ENCODE results near the gene NSUN2. TPM values are rescaled to one million over a fixed set of nuclear protein-coding genes. Genes with fewer than 3 reads are reported as not detected.

The NSUN2 gene
- total RNA-seq, 1 donor = 39.4 TPM

DNA sequence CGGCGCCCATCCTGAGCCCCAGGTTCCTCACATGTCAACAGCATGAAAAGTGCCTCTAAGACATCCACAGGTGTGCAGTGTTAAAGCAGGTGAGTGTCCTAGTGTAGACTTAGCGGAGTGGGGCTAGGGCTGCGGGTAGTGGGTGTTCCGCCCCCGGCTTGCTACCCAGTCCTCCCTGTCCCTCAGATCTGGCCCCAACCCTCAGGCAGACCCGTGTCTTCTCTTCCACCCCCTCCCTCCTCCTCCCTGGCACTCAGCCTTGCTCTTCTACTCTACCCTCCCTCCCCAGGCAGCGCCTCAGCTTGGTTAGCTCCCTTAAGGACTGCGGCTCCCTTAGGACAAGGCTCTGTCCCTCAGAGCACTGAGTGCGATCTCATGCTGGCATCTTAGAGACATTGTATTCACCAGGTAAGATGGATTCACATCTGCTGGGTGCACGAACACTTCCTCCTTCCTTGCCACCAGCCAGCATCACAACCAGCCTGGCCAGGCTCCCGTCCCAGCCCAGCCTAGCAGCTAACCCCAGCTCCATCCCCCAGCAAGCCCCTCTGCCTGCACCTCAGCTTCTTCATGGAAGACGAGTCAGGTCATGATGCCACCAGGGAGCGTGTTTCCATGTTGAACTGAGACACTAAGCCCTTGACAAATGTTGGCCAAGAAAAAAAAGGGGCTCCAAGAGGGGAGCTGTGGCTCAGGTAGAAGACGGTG lies 46.8 kb downstream of the NSUN2 start:
- no peaks in the 10 kb centered on the region for H3K36me3 ChIP-seq (ENCODE audit: insufficient read depth, low read length)
- no peak overlapping the region for H3K4me3 ChIP-seq (ENCODE audit: insufficient read depth, low read length)
- H3K27ac ChIP-seq (ENCODE audit: low read depth, low read length) = no peak overlapping the region
- H3K4me1 ChIP-seq (ENCODE audit: insufficient read depth, low read length) = peaks cover 17% of the 10 kb centered on the region
- TF ChIP-seq, protein P1, sequence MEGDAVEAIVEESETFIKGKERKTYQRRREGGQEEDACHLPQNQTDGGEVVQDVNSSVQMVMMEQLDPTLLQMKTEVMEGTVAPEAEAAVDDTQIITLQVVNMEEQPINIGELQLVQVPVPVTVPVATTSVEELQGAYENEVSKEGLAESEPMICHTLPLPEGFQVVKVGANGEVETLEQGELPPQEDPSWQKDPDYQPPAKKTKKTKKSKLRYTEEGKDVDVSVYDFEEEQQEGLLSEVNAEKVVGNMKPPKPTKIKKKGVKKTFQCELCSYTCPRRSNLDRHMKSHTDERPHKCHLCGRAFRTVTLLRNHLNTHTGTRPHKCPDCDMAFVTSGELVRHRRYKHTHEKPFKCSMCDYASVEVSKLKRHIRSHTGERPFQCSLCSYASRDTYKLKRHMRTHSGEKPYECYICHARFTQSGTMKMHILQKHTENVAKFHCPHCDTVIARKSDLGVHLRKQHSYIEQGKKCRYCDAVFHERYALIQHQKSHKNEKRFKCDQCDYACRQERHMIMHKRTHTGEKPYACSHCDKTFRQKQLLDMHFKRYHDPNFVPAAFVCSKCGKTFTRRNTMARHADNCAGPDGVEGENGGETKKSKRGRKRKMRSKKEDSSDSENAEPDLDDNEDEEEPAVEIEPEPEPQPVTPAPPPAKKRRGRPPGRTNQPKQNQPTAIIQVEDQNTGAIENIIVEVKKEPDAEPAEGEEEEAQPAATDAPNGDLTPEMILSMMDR (IDR thresholded peaks at IDR 0.05; ENCODE audit: extremely low read depth, low read depth, low read length) = no peak
- no peak overlapping the region for H3K4me2 ChIP-seq (ENCODE audit: insufficient read depth, low read length)
- peaks cover 18% of the 10 kb centered on the region for H3K27me3 ChIP-seq (ENCODE audit: insufficient read depth, low read length)
- H3K9me3 ChIP-seq (ENCODE audit: low read depth, low read length) = no peaks in the 10 kb centered on the region
- no peaks in the 10 kb centered on the region for H3K79me2 ChIP-seq (ENCODE audit: insufficient read depth, low read length)
- peak; percentile 66 for DNase-seq (ENCODE audit: insufficient read length, low spot score, missing footprints)
- no peak overlapping the region for H2AFZ ChIP-seq (ENCODE audit: low read length)
- no peaks in the 10 kb centered on the region for H4K20me1 ChIP-seq (ENCODE audit: insufficient read depth, low read length)

DNA sequence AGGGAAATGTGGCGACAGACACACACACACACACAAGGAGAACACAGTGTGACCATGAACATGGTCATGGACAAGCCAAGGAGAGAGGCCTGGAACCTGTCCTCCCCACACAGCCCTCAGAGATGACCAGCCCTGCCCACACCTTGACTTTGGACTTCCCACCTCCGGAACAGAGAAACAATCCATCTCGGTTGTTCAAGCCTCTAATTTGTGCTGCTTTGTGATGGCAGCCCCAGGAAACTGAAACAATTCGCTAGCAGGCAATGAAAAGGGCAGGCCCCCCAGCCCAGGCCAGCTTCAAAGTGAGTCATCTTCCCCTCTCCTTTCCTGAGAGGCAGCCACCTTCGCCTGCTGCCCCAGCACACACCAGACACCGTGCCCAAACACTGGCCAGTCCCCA lies 47.7 kb downstream of the NSUN2 start:
- H3K27me3 ChIP-seq (ENCODE audit: insufficient read depth, low read length) = peaks cover 19% of the 10 kb centered on the region
- H3K27ac ChIP-seq (ENCODE audit: low read depth, low read length) = no peak overlapping the region
- H3K4me1 ChIP-seq (ENCODE audit: insufficient read depth, low read length) = peaks cover 20% of the 10 kb centered on the region
- no peak overlapping the region for H3K4me3 ChIP-seq (ENCODE audit: insufficient read depth, low read length)
- no peak overlapping the region for H3K4me2 ChIP-seq (ENCODE audit: insufficient read depth, low read length)
- TF ChIP-seq, protein P1 (IDR thresholded peaks at IDR 0.05; ENCODE audit: extremely low read depth, low read depth, low read length) = no peak
- H3K36me3 ChIP-seq (ENCODE audit: insufficient read depth, low read length) = no peaks in the 10 kb centered on the region
- H2AFZ ChIP-seq (ENCODE audit: low read length) = no peak overlapping the region
- no peaks in the 10 kb centered on the region for H3K79me2 ChIP-seq (ENCODE audit: insufficient read depth, low read length)
- no peaks in the 10 kb centered on the region for H3K9me3 ChIP-seq (ENCODE audit: low read depth, low read length)
- peak; percentile 48 for DNase-seq (ENCODE audit: insufficient read length, low spot score, missing footprints)
- H4K20me1 ChIP-seq (ENCODE audit: insufficient read depth, low read length) = no peaks in the 10 kb centered on the region

DNA sequence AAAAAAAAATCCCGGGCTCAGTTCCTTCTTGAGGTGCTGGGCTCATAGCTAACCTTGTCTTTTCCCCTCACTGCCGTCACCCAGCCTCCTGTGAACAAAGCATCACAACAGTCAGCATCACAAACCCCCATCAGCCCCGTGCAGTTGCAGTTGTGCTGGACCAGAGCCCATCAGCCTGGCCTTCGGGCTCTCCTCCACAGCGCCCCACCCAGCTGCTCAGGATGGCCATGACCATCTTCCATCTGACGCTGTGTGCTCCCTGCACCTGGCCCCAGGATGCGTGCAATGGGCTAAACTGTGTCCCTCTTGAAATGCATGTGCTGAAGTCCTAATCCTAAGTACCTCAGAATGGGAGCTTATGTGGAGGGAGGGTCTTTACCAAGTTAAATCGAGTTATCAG lies 48.1 kb downstream of the NSUN2 start:
- Histone ChIP-seq H3K36me3 (ENCODE audit: insufficient read depth, low read length) (no peaks in the 10 kb centered on the region), H3K27me3 (ENCODE audit: insufficient read depth, low read length) (peaks cover 23% of the 10 kb centered on the region), H3K4me3 (ENCODE audit: insufficient read depth, low read length) (no peak overlapping the region), H2AFZ (ENCODE audit: low read length) (no peak overlapping the region), H3K4me1 (ENCODE audit: insufficient read depth, low read length) (peaks cover 20% of the 10 kb centered on the region), H4K20me1 (ENCODE audit: insufficient read depth, low read length) (no peaks in the 10 kb centered on the region), H3K9me3 (ENCODE audit: low read depth, low read length) (no peaks in the 10 kb centered on the region), H3K4me2 (ENCODE audit: insufficient read depth, low read length) (no peak overlapping the region), H3K27ac (ENCODE audit: low read depth, low read length) (no peak overlapping the region), H3K79me2 (ENCODE audit: insufficient read depth, low read length) (no peaks in the 10 kb centered on the region)
- DNase-seq (ENCODE audit: insufficient read length, low spot score, missing footprints) = peak; percentile 46
- TF ChIP-seq, protein P1 (IDR thresholded peaks at IDR 0.05; ENCODE audit: extremely low read depth, low read depth, low read length) = no peak

DNA sequence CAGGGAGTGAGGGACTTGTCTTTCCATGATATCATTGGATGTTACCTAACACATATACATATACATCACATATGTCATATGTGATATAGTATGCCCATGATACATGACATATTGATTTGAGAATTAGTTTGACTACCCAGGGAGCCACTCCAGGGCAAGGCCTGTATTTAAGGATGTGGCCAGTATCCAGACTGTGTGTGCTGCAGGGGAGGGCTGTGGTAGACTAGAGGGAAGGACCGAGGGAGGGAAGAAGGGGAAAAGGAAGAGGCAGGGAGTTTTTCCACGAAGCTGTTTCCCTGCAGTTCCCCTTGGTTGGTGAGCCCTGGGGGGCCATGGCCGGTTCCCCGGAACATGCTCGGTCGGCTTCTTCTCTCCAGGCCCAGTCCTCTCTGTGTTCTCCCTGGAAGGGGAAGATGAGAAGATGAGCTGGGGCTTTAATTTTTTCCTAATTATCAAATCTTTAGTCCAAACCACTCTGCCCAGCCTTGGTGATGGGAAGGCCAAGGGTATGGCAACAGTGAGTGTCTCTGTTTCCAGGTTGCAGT lies 48.7 kb downstream of the NSUN2 start:
- no peaks in the 10 kb centered on the region for H3K9me3 ChIP-seq (ENCODE audit: low read depth, low read length)
- no peaks in the 10 kb centered on the region for H3K79me2 ChIP-seq (ENCODE audit: insufficient read depth, low read length)
- no peak overlapping the region for H2AFZ ChIP-seq (ENCODE audit: low read length)
- H3K27me3 ChIP-seq (ENCODE audit: insufficient read depth, low read length) = peaks cover 26% of the 10 kb centered on the region
- H3K36me3 ChIP-seq (ENCODE audit: insufficient read depth, low read length) = no peaks in the 10 kb centered on the region
- no peaks in the 10 kb centered on the region for H4K20me1 ChIP-seq (ENCODE audit: insufficient read depth, low read length)
- TF ChIP-seq, protein P1 (IDR thresholded peaks at IDR 0.05; ENCODE audit: extremely low read depth, low read depth, low read length) = no peak
- H3K4me1 ChIP-seq (ENCODE audit: insufficient read depth, low read length) = peaks cover 20% of the 10 kb centered on the region
- peak; percentile 61 for DNase-seq (ENCODE audit: insufficient read length, low spot score, missing footprints)
- H3K4me2 ChIP-seq (ENCODE audit: insufficient read depth, low read length) = no peak overlapping the region
- no peak overlapping the region for H3K4me3 ChIP-seq (ENCODE audit: insufficient read depth, low read length)
- no peak overlapping the region for H3K27ac ChIP-seq (ENCODE audit: low read depth, low read length)

Data from osteoblast (primary cell).